ENCODE data around the gene TRIM26. TPM values are rescaled to one million over a fixed set of nuclear protein-coding genes. Genes with fewer than 3 reads are reported as not detected.
"Not testable (repeated sequence)": the region's sequence is repeated elsewhere in the genome, so short reads cannot be mapped to it uniquely, and the experiment has no call there.

The TRIM26 gene
- total RNA-seq, 2 experiments from 2014 or later = 43.4 to 45.0 TPM

DNA sequence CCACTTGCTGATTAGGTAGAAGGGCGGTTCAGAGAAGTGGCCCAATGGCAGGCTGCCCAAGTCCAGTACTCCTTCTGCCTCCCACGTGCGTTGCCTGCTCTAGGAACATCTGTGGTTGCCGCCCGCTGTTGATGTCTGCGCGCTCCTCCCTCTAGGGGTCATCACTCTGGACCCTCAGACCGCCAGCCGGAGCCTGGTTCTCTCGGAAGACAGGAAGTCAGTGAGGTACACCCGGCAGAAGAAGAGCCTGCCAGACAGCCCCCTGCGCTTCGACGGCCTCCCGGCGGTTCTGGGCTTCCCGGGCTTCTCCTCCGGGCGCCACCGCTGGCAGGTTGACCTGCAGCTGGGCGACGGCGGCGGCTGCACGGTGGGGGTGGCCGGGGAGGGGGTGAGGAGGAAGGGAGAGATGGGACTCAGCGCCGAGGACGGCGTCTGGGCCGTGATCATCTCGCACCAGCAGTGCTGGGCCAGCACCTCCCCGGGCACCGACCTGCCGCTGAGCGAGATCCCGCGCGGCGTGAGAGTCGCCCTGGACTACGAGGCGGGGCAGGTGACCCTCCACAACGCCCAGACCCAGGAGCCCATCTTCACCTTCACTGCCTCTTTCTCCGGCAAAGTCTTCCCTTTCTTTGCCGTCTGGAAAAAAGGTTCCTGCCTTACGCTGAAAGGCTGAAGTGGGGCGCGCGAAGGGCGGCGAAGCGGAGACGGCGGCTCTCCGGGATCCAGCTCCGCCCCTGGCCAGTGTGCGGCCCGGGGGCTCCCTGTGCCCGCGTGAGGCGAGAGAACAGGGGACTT is 41.3 kb downstream of the TRIM26 start:
- ATAC-seq (no peak), DNase-seq (peak; percentile 12)
- POLR2A ChIA-PET = no interaction called here
- TF ChIP-seq, protein P1, sequence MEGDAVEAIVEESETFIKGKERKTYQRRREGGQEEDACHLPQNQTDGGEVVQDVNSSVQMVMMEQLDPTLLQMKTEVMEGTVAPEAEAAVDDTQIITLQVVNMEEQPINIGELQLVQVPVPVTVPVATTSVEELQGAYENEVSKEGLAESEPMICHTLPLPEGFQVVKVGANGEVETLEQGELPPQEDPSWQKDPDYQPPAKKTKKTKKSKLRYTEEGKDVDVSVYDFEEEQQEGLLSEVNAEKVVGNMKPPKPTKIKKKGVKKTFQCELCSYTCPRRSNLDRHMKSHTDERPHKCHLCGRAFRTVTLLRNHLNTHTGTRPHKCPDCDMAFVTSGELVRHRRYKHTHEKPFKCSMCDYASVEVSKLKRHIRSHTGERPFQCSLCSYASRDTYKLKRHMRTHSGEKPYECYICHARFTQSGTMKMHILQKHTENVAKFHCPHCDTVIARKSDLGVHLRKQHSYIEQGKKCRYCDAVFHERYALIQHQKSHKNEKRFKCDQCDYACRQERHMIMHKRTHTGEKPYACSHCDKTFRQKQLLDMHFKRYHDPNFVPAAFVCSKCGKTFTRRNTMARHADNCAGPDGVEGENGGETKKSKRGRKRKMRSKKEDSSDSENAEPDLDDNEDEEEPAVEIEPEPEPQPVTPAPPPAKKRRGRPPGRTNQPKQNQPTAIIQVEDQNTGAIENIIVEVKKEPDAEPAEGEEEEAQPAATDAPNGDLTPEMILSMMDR (IDR thresholded peaks at IDR 0.05) = no peak
- Mint-ChIP-seq H3K4me3 (no peak overlapping the region), H3K36me3 (ENCODE audit: low read depth) (no peaks in the 10 kb centered on the region), H3K27me3 (peaks cover 61% of the 10 kb centered on the region), H3K9me3 (no peaks in the 10 kb centered on the region), H3K4me1 (ENCODE audit: low read depth) (peaks cover 9% of the 10 kb centered on the region), H3K27ac (no peak overlapping the region)
- intact Hi-C loops (cut with micrococcal nuclease) = loop anchor here (2.0 kb wide), 1 partner anchor 69 kb away; no protein-coding TSS in a partner anchor
- CTCF ChIA-PET = interaction anchor here (0.7 to 3.4 kb wide), 4 partner anchors 41 to 324 kb away, joined by 4 to 37 read pairs (median 6); no protein-coding TSS in a partner anchor

DNA sequence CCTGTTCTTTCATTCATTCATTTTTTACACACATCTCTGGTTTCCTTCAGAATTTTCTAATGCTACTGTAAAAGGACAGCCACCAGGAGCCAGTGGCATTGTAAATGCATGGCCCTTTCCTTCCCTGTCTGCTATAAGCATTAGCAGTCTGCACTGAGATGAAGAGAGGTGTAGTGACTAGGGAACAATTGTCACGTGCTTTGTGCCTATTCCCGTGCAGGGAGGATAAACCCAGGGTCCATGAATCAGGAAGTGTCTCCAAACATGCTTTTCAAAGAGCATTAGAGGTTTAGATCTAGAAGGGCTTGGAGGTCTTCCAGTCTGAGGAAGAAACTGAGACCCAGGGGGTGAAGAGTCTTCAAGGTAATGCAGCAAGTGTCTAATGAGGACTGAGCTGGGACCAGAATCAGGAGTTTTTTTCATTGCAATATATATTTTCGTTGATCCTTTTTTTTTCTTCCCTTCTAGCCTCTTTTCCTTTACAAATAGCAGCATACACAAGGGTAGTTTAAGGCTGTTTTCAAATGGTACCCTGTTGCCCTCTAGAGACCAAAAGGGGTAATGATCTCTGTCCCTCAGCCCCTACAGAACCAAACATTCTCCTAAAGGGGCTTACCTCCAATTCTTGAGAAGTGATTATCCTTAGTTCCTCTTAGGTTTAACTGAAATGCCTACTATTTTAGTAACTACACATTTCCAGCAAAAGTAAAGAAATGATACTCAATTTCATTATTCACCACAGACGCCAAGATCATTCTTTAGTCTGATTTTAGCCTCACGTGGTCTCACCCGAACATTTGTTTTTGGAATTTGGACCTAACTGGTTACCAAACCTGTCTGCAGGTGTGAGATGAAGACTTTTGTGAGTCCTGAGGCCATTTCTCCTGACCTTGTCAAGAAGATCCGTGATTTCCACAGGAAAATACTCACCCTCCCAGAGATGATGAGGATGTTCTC is 43.3 kb downstream of the TRIM26 start:
- POLR2A ChIA-PET = no interaction called here
- Mint-ChIP-seq H3K27me3 (peaks cover 55% of the 10 kb centered on the region), H3K4me1 (ENCODE audit: low read depth) (peaks cover 12% of the 10 kb centered on the region), H3K9me3 (no peaks in the 10 kb centered on the region), H3K27ac (no peak overlapping the region), H3K4me3 (no peak overlapping the region), H3K36me3 (ENCODE audit: low read depth) (no peaks in the 10 kb centered on the region)
- CTCF ChIA-PET = interaction anchor here (0.6 to 3.4 kb wide), 10 partner anchors 16 to 230 kb away, joined by 3 to 37 read pairs (median 3); no protein-coding TSS in a partner anchor
- TF ChIP-seq, protein P1 (IDR thresholded peaks at IDR 0.05) = peak; percentile 88
- intact Hi-C loops (cut with micrococcal nuclease) = loop anchor here (2.0 kb wide), 1 partner anchor 67 kb away; no protein-coding TSS in a partner anchor
- ATAC-seq = peak; percentile 87
- DNase-seq = peak; percentile 22

DNA sequence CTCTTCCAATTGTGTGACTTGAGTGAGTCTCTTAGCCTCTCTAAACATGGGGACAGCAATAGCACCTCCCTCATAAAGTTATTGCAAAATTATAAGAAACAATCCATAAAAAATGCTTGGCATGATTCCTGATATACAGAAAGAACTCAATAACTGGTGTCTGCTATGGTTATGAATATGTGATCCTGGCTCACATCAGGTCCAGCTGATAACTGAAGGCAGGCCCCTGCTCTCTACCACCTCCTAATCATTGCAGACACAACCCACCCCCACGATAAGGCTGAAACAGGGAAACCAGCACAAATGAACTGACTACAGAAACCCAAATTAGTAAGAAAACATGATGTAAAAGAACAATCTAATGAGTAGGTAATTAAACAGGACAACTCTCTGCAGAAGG is 44.5 kb downstream of the TRIM26 start:
- ChIA-PET CTCF (interaction anchor here (1.0 to 2.8 kb wide), 5 partner anchors 38 to 321 kb away, joined by 4 to 26 read pairs (median 5); no protein-coding TSS in a partner anchor), POLR2A (no interaction called here)
- Mint-ChIP-seq H3K4me3 (no peak overlapping the region), H3K4me1 (ENCODE audit: low read depth) (peaks cover 12% of the 10 kb centered on the region), H3K36me3 (ENCODE audit: low read depth) (no peaks in the 10 kb centered on the region), H3K27me3 (peaks cover 55% of the 10 kb centered on the region), H3K9me3 (no peaks in the 10 kb centered on the region), H3K27ac (no peak overlapping the region)
- TF ChIP-seq, protein P1 (IDR thresholded peaks at IDR 0.05) = no peak
- intact Hi-C loops (cut with micrococcal nuclease) = no loop called here
- DNase-seq (no peak), ATAC-seq (no peak)

DNA sequence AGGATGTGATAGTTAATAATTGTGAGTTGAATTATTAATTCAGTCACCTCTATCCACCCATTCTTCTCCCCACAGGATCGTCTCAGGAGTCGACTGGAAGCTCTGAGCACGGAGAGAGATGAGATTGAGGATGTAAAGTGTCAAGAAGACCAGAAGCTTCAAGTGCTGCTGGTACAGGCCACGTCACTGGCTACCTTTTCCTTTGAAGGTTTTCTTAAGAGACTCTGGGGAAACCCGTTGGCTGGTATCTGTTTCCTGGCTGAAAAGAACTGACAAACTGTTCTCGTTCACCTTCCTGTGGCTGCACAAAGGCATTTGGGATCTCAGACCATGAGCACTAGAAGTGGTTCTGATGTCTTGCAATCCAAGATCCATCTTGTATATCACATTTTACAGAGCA is 46.1 kb downstream of the TRIM26 start:
- Mint-ChIP-seq H3K4me1 (ENCODE audit: low read depth) (peaks cover 22% of the 10 kb centered on the region), H3K36me3 (ENCODE audit: low read depth) (no peaks in the 10 kb centered on the region), H3K27me3 (peaks cover 45% of the 10 kb centered on the region), H3K9me3 (no peaks in the 10 kb centered on the region), H3K27ac (no peak overlapping the region), H3K4me3 (no peak overlapping the region)
- TF ChIP-seq, protein P1 (IDR thresholded peaks at IDR 0.05) = no peak
- DNase-seq = peak; percentile 70
- intact Hi-C loops (cut with micrococcal nuclease) = no loop called here
- CTCF ChIA-PET = interaction anchor here (0.9 to 2.8 kb wide), 4 partner anchors 41 to 67 kb away, joined by 3 to 26 read pairs (median 3); no protein-coding TSS in a partner anchor
- POLR2A ChIA-PET = interaction anchor here (1.0 to 1.6 kb wide), 4 partner anchors 20 to 101 kb away, joined by 3 to 4 read pairs (median 3); no protein-coding TSS in a partner anchor
- ATAC-seq = peak; percentile 38

DNA sequence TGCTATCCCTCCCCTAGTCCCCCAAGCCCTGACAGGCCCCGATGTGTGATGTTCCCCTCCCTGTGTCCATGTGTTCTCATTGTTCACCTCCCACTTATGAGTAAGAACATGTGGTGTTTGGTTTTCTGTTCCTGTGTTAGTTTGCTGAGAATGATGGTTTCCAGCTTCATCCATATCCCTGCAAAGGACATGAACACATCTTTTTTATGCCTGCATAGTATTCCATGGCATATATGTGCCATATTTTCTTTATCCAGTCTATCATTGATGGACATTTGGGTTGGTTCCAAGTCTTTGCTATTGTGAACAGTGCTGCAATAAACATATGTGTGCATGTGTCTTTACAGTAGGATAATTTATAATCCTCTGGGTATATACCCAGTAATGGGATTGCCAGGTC is 48.0 kb downstream of the TRIM26 start:
- DNase-seq; H3K36me3 Mint-ChIP-seq (ENCODE audit: low read depth); H3K9me3 Mint-ChIP-seq; intact Hi-C loops (cut with micrococcal nuclease); CTCF ChIA-PET; H3K27ac Mint-ChIP-seq; H3K4me3 Mint-ChIP-seq; ATAC-seq; POLR2A ChIA-PET: not testable (repeated sequence)
- Mint-ChIP-seq H3K4me1 (ENCODE audit: low read depth) (peaks cover 20% of the 10 kb centered on the region), H3K27me3 (peaks cover 32% of the 10 kb centered on the region)

All from activated CD8-positive, alpha-beta T cell treated with anti-CD3 and anti-CD28 coated beads for 36 hours (primary cell).